ENCODE data around the gene FOXP1.

Gene FOXP1

DNA sequence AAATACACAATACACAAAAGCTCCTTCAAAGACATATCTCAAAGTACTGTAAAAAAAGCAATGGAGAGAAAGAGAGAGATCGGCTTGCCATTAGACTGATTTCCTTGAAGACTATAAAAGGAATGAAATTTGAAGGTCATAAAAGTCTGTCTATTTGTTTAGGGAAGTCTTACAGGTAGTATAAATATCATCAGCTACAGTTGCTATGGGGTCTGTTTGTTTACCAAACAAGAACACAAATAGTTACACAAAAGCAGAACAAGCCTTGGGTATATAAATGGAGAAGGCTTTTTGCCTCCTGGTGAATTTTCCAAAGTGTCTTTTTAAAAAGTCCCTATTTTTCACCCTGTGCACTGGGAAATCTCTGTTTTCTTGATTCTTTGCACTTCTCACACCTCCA, 552.3 kb downstream of the FOXP1 start:
- Histone ChIP-seq H3K27me3 (replicated peaks; ENCODE audit: control insufficient read depth, insufficient read depth, low read length) (no peaks in the 10 kb centered on the region), H3K4me1 (ENCODE audit: control insufficient read depth, insufficient read depth, low read length) (peaks cover 13% of the 10 kb centered on the region), H3K36me3 (ENCODE audit: control insufficient read depth, insufficient read depth, low read length, severe bottlenecking) (peaks cover 16% of the 10 kb centered on the region), H3K4me3 (ENCODE audit: low read length) (no peak overlapping the region), H3K9me3 (ENCODE audit: control insufficient read depth, low read length) (no peaks in the 10 kb centered on the region), H3K9ac (ENCODE audit: low read length) (no peak overlapping the region)
- no peak for DNase-seq (ENCODE audit: low read depth)

DNA sequence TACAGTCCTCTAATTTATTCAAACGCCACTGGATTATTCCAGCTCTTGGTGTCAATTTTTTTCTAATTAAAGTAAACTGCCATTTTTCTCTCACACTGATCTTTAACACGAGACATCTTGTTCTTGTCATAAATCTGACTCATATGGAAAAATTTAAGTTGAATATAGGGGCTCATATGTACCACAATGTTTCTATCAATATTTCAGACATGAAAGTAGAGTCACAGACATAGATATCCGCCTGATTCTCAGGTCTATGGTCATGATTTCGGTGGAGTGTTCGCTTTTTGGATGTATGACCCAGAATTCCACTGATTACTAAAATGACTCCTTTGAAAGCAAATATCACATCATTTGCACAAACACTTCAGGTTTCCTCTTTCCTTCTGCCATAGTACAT, 552.8 kb downstream of the FOXP1 start:
- no peak for DNase-seq (ENCODE audit: low read depth)
- Histone ChIP-seq H3K9ac (ENCODE audit: low read length) (no peak overlapping the region), H3K36me3 (ENCODE audit: control insufficient read depth, insufficient read depth, low read length, severe bottlenecking) (peaks cover 16% of the 10 kb centered on the region), H3K27me3 (replicated peaks; ENCODE audit: control insufficient read depth, insufficient read depth, low read length) (no peaks in the 10 kb centered on the region), H3K9me3 (ENCODE audit: control insufficient read depth, low read length) (no peaks in the 10 kb centered on the region), H3K4me1 (ENCODE audit: control insufficient read depth, insufficient read depth, low read length) (peaks cover 13% of the 10 kb centered on the region), H3K4me3 (ENCODE audit: low read length) (no peak overlapping the region)

DNA sequence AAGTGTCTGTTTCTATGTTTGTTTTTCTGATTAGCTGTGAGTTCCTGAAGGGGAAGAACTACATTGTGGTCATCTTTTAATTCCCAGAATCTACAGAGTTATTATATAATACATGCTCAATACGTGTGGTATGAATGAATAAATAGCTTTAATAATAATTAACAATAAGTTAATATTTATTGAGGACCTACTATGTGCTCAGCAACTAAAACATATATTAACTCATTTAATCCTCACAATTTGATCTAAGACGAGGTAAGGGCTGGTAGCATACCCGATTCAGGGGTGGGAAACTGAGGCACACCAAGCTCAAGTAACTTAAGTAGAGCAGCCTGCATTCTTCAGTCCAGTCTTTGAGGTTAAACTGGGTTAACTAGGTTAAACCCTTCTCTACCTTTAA, 553.8 kb downstream of the FOXP1 start:
- no peak overlapping the region for H3K4me3 ChIP-seq (ENCODE audit: low read length)
- H3K27me3 ChIP-seq (replicated peaks; ENCODE audit: control insufficient read depth, insufficient read depth, low read length) = no peaks in the 10 kb centered on the region
- no peaks in the 10 kb centered on the region for H3K9me3 ChIP-seq (ENCODE audit: control insufficient read depth, low read length)
- no peak for DNase-seq (ENCODE audit: low read depth)
- no peak overlapping the region for H3K9ac ChIP-seq (ENCODE audit: low read length)
- peaks cover 20% of the 10 kb centered on the region for H3K4me1 ChIP-seq (ENCODE audit: control insufficient read depth, insufficient read depth, low read length)
- peaks cover 9% of the 10 kb centered on the region for H3K36me3 ChIP-seq (ENCODE audit: control insufficient read depth, insufficient read depth, low read length, severe bottlenecking)

DNA sequence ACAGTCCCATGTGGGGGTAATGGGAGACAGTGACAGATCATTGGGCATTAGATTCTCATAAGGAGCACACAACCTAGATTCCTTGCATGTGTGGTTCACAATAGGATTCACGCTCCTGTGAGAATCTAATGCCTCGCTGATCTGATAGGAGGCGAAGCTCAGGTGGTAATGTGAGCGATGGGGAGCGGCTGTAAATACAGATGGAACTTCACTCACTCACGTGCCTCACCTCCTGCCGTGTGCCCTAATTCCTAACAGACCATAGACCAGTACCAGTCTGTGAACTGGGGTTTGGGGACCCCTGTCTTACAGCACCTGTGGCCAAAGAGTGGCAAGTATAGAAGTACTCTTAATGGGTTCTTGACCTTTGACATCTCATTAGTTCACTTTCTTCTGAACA, 554.7 kb downstream of the FOXP1 start:
- no peak for DNase-seq (ENCODE audit: low read depth)
- Histone ChIP-seq H3K27me3 (replicated peaks; ENCODE audit: control insufficient read depth, insufficient read depth, low read length) (no peaks in the 10 kb centered on the region), H3K36me3 (ENCODE audit: control insufficient read depth, insufficient read depth, low read length, severe bottlenecking) (peaks cover 6% of the 10 kb centered on the region), H3K9ac (ENCODE audit: low read length) (no peak overlapping the region), H3K9me3 (ENCODE audit: control insufficient read depth, low read length) (no peaks in the 10 kb centered on the region), H3K4me1 (ENCODE audit: control insufficient read depth, insufficient read depth, low read length) (peaks cover 22% of the 10 kb centered on the region), H3K4me3 (ENCODE audit: low read length) (no peak overlapping the region)

DNA sequence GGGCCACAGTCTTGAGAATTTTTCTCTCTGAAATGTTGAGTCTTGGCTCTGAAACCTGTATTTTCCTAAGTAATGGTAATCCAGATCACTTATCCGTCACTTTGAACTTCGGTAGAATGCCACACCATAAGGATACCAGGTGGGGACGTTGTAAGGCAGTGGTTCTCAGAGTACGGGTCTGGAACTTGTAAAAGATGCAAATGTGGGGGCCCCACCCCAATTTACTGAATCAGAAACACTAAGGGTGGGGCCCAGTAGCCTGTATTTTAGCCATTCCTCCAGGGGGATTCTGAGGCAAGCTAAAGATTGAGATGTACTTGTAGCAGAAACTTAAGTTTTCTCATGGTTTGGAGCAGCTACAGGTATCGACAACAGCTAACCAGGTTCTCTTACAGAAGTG, 555.3 kb downstream of the FOXP1 start:
- H3K4me3 ChIP-seq (ENCODE audit: low read length) = no peak overlapping the region

DNA sequence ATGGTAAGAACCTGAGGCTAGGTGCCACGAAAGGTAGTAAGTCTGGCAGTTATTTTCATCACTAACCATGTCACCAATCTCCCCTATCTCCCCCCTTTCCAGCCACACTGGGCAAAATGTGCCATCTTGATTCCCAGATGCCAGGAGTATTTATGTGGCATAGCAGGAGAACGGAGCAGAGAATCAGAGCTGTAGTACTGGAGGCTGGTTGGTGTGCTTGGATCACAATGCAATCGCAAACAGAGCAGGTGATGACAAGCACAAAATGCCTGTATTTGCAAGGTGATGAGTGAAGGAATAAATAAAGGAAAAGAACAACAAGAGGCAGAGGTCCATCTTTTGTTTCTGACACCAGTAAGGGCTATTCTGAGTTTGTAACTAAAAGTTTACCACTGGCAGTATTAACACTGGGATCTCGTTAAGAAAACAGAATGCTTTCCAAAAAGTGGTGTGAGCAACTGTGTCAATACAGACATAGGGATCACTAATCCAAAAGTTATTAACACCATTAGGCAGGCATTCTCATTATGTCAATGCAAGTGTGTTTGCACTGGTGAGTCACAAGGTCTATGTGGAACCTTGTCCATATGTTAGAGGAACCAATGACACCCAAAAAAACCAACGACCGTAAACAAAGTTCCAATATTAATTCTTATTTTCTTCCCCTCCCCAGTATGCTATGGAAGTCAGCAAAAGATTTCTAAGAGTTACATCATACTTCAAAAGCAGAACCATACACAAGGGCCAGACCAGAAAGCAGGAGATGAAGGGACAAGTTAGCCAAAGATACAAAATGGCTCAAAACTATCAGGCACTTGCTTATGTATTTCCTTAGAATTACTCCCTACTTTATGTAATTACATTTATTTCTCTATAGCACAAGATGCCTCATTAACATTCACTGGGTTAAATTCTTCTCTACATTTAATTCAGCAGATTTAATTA, 556.6 kb downstream of the FOXP1 start:
- DNase-seq (ENCODE audit: low read depth) = peak; percentile 45
- Histone ChIP-seq H3K9me3 (ENCODE audit: control insufficient read depth, low read length) (no peaks in the 10 kb centered on the region), H3K4me3 (ENCODE audit: low read length) (no peak overlapping the region), H3K9ac (ENCODE audit: low read length) (no peak overlapping the region), H3K27me3 (replicated peaks; ENCODE audit: control insufficient read depth, insufficient read depth, low read length) (no peaks in the 10 kb centered on the region), H3K4me1 (ENCODE audit: control insufficient read depth, insufficient read depth, low read length) (peaks cover 12% of the 10 kb centered on the region), H3K36me3 (ENCODE audit: control insufficient read depth, insufficient read depth, low read length, severe bottlenecking) (peaks cover 3% of the 10 kb centered on the region)

More for the DNA sequence above, 555.3 kb downstream of the FOXP1 start:
- Histone ChIP-seq H3K36me3 (ENCODE audit: control insufficient read depth, insufficient read depth, low read length, severe bottlenecking) (peaks cover 6% of the 10 kb centered on the region), H3K4me1 (ENCODE audit: control insufficient read depth, insufficient read depth, low read length) (peaks cover 22% of the 10 kb centered on the region), H3K9me3 (ENCODE audit: control insufficient read depth, low read length) (no peaks in the 10 kb centered on the region), H3K9ac (ENCODE audit: low read length) (no peak overlapping the region), H3K27me3 (replicated peaks; ENCODE audit: control insufficient read depth, insufficient read depth, low read length) (no peaks in the 10 kb centered on the region)
- no peak for DNase-seq (ENCODE audit: low read depth)

DNA sequence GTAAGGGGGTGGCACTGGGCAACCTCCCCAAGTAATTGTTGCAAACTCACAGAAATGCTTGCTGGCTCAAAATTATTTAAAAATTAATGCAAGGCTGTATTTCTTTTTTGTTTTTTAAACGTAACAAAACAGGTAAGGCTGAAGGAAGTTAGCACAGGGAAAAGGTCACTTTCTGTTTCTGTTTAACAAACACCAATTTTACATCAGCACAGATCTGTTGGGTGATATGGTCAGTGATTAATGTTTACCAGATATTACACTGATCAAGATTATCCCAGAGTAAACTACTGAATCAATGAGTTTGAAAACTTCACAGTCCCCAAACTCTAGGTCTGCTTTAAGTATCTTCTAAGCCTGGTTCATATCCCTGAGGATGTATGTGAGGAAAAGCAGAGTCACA, 558.0 kb downstream of the FOXP1 start:
- H3K4me3 ChIP-seq (ENCODE audit: low read length) = no peak overlapping the region
- H3K4me1 ChIP-seq (ENCODE audit: control insufficient read depth, insufficient read depth, low read length) = peaks cover 9% of the 10 kb centered on the region
- H3K9me3 ChIP-seq (ENCODE audit: control insufficient read depth, low read length) = no peaks in the 10 kb centered on the region
- no peaks in the 10 kb centered on the region for H3K27me3 ChIP-seq (replicated peaks; ENCODE audit: control insufficient read depth, insufficient read depth, low read length)
- no peak overlapping the region for H3K9ac ChIP-seq (ENCODE audit: low read length)
- no peak for DNase-seq (ENCODE audit: low read depth)
- peaks cover 3% of the 10 kb centered on the region for H3K36me3 ChIP-seq (ENCODE audit: control insufficient read depth, insufficient read depth, low read length, severe bottlenecking)

DNA sequence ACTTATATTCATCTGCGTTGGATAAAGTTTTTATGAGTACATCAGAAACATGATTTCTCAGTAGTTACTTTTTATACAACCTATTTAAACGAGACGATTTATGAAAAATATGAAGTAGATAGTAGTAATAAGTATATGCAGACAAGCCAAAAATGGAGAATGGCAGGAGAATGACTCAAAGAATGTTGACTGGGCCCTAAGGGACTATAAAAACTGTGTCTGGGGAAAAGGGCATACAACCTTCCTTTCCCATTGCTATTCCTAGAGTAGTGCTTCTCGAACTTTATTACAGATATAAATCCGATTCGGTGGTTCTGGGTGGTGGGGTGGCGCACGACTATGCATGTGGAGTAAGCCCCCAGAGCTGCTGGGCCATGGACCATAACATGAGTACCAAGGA, 558.5 kb downstream of the FOXP1 start:
- no peak for DNase-seq (ENCODE audit: low read depth)
- Histone ChIP-seq H3K4me3 (ENCODE audit: low read length) (no peak overlapping the region), H3K4me1 (ENCODE audit: control insufficient read depth, insufficient read depth, low read length) (peaks cover 9% of the 10 kb centered on the region), H3K36me3 (ENCODE audit: control insufficient read depth, insufficient read depth, low read length, severe bottlenecking) (peaks cover 3% of the 10 kb centered on the region), H3K9me3 (ENCODE audit: control insufficient read depth, low read length) (no peaks in the 10 kb centered on the region), H3K27me3 (replicated peaks; ENCODE audit: control insufficient read depth, insufficient read depth, low read length) (no peaks in the 10 kb centered on the region), H3K9ac (ENCODE audit: low read length) (no peak overlapping the region)

DNA sequence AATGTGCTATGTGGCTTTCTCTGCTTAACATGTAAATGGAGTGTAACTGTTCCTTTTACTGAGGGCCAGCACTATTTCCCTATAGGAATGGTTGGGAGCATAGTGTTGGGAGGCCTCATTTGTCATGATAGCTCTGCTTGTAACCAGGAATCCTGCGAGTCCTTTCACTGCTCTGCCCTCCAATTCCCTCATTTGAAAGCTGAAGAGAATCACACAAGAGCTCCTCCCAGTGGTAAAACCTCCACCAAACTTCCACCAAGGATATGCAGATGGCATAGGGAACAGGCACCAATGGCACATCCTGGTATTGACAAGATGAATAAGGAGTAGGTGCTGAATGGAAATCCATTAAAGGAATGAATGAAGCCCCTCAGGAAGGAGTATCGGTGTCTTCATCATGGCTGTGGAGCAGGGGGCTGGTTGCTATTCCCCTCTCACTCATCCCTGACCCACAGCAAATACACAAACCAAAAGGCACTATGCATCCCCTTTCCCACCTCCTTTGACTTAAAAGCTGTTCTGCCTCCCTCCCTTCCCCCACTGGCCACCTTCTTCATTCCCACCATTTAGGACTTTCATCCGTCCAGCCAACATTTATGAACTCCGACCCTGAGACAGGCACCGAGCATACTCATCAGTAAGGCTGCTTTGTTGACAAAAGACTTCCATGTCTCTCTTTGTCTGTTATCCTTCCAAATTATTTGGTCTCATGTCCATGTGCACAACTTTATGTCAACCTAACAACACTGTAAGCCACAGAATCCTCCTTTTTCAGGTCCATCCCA, 560.8 kb downstream of the FOXP1 start:
- Histone ChIP-seq H3K4me1 (ENCODE audit: control insufficient read depth, insufficient read depth, low read length) (peaks cover 9% of the 10 kb centered on the region), H3K27me3 (replicated peaks; ENCODE audit: control insufficient read depth, insufficient read depth, low read length) (no peaks in the 10 kb centered on the region), H3K9ac (ENCODE audit: low read length) (no peak overlapping the region), H3K36me3 (ENCODE audit: control insufficient read depth, insufficient read depth, low read length, severe bottlenecking) (peaks cover 3% of the 10 kb centered on the region), H3K9me3 (ENCODE audit: control insufficient read depth, low read length) (no peaks in the 10 kb centered on the region), H3K4me3 (ENCODE audit: low read length) (no peak overlapping the region)
- peak; percentile 16 for DNase-seq (ENCODE audit: low read depth)

DNA sequence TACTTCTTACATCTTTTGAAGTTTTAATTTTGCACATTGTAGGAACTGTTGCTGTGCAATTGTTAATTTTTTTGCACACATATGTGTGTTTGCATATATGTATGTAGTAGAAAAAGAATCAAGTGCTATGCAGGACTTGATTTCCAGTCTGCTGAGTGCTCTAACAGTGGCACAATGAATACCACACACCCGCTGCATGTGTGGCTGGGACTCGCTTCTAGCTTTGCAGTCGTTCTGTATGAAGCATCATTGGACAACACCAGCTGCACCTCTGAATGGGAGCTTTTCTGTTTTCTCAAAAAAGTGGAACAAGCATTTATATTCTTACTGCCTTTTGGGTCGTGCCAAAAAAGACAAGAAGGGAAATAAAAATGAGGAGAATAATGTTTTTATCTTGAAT, 564.7 kb downstream of the FOXP1 start:
- DNase-seq (ENCODE audit: low read depth) = no peak
- Histone ChIP-seq H3K9ac (ENCODE audit: low read length) (no peak overlapping the region), H3K27me3 (replicated peaks; ENCODE audit: control insufficient read depth, insufficient read depth, low read length) (no peaks in the 10 kb centered on the region), H3K9me3 (ENCODE audit: control insufficient read depth, low read length) (no peaks in the 10 kb centered on the region), H3K4me3 (ENCODE audit: low read length) (no peak overlapping the region), H3K36me3 (ENCODE audit: control insufficient read depth, insufficient read depth, low read length, severe bottlenecking) (no peaks in the 10 kb centered on the region), H3K4me1 (ENCODE audit: control insufficient read depth, insufficient read depth, low read length) (peaks cover 11% of the 10 kb centered on the region)

DNA sequence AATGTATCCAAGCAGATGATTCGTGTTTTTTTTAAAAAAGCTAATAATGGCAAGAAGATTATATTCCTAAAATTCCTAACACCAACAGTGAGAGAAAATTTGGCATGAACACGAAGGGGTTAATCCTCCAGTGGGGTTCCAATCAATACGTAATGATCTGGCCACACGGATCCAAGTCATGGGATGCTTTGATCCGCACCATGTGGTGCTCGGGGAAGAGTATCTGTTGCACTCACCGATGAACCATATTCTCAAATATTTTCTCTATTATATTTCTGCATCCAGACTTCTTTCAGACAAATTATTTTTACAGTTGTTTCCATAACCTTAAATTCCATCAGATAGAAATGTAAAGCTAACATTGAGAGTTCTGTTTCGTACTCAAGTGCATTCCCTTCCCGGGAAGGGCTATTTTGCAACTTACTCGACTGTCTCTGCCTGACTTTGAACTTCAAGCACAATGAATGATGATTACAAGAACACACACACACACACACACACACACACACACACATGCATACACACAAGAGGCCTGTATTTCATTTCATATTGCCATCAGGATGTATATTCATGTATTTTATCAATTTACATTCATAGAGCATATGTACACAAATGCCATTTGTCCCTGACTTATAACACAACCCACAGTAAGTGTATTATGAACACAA, 567.2 kb downstream of the FOXP1 start:
- peak; percentile 69 for DNase-seq (ENCODE audit: low read depth)

More for the DNA sequence above, 567.2 kb downstream of the FOXP1 start:
- H3K9ac ChIP-seq (ENCODE audit: low read length) = peak overlapping the region; percentile 6
- peak overlapping the region; percentile 62 for H3K4me3 ChIP-seq (ENCODE audit: low read length)
- H3K9me3 ChIP-seq (ENCODE audit: control insufficient read depth, low read length) = no peaks in the 10 kb centered on the region
- no peaks in the 10 kb centered on the region for H3K27me3 ChIP-seq (replicated peaks; ENCODE audit: control insufficient read depth, insufficient read depth, low read length)
- peaks cover 3% of the 10 kb centered on the region for H3K36me3 ChIP-seq (ENCODE audit: control insufficient read depth, insufficient read depth, low read length, severe bottlenecking)
- peaks cover 11% of the 10 kb centered on the region for H3K4me1 ChIP-seq (ENCODE audit: control insufficient read depth, insufficient read depth, low read length)
